CD4-positive, alpha-beta T cell treated with Interleukin-4 for 1 hour (primary cell): ENCODE measurements around the gene ADAMTS16.

Experiments used
- DNase-seq, 2 donors: peaks; one replicate each; pipeline ENCODE4 v3.0.0-alpha.2; 2020 to 2022

The ADAMTS16 gene

DNA sequence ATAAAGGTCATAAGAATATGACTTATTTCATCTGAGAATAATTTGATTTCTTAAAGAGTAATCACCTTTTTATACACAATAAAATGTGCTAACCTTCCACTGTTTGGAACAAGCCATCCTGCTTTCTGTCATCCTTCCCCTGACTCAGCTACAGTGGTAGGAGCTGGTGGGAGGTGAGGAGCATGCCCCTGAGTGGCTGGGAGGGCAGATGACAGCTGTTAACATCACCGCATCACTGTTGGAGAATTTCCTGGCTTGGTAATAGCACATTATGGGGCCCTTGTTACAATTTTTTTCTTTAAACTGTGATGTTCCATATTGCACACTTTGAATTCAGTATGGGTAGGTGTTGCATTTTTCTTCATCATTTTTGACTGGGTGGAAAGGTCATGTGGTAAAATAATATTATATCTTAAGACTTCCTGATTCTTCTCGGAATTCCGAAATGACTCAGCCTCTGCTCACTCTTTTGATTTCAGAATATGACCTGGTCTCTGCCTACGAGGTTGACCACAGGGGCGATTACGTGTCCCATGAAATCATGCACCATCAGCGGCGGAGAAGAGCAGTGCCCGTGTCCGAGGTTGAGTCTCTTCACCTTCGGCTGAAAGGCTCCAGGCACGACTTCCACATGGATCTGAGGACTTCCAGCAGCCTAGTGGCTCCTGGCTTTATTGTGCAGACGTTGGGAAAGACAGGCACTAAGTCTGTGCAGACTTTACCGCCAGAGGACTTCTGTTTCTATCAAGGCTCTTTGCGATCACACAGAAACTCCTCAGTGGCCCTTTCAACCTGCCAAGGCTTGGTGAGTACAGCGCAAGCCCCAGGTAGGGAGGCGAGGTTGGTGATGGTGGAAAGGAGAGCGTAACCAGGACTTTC is 5.8 kb downstream of the ADAMTS16 start:
- DNase-seq, result no peak

DNA sequence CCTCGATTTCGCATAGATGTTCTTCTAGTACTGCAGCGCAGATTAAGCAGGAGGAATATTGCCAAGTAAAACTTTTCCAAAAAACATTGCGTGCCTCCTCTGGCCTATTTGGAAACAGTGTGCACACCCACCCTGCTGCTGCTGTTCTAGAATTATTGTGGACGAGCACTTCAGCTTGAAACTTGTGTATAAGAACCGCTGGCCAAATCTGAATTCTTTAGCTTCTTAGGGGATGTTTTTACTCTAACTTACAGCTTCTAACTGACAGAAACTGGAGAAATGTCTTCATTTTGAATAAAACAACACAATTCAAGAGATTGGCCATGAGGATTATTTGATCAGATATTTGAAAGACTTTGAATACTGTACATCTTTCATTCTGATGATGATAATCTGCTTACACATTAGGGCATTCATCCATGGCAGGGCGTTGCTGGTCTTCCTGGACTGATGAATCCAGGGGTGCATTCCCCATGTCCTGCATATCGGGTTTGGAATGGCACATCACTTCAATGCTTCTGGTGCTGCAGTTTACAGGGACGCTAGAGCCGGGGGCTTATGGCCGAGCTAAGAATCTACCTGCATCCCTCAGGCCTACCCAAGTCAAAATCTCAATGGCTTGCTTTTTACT is 6.5 kb downstream of the ADAMTS16 start:
- DNase-seq, result no peak

DNA sequence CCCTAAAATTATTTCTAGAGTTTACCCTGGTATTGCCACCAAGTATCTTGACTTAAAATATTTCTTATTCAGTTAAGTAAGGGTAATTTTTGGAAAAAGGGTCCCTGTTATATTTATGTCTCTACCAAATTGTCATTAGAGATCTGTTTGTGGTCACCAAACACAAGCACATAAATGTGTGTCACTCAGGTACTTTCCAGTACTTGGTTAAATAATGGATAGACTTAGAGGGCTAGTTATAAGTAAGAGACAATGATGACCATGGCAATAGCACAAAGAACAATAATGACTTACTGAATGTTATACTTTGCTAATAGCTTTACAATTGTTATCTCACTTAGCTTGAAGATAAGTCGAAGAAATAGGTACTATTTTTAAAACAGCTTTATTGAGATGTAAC is 9.0 kb downstream of the ADAMTS16 start:
- no peak for DNase-seq

DNA sequence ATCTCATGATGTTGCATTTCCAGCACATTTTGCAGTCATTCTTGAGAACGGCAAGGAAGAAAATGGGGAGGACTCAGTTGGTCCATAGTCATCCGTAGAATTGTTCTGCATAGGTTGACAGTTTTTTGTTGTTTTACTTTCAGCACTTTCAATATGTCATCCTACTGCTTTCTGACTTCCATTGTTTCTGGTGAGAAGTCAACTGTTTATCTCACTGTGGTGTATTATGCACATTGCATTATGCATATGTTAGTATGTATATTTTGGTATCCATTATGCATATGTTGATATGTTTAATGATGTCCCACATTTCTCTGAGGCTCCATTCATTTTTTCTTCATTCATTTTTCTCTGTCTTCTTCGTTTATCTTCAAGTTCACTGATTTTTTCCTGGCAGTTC is 10.5 kb downstream of the ADAMTS16 start:
- no peak for DNase-seq

DNA sequence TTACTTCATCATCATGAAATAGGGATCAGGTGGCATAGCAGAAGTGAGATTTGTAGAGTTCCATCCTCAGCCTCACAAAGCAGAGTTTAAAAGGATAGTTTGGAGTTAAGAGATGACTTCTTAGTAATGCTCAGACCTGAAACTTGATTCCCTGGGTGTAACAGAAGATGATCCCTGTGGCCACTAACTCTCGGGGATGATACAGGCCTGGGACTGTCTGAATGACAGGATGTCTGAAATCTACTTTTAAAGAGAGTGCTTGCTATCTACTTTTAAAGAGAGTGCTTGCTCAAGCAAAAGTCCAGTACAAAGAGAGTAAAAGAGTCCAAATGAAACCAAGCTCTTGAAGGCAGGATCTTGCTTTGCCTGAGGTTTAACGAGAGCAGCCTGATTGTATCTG is 14.6 kb downstream of the ADAMTS16 start:
- DNase-seq, result no peak

DNA sequence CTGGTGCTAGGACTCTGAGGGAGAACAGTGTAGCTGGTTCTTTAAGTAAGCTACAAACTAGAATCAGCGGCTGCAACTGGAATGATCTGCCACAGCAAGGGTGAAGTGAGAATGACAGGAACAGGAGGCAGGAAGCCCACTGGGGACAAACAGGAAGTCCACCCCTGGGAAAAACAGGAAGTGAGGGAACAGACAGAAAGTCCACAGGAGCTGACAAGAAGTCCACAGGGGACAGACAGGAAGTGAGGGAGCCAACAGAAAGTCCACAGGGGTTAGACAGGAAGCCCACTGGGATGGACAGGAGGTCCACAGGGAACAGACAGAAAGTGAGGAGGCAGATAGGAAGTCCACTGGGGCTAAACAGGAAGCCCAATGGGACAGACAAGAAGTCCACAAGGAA is 15.5 kb downstream of the ADAMTS16 start:
- no peak for DNase-seq

DNA sequence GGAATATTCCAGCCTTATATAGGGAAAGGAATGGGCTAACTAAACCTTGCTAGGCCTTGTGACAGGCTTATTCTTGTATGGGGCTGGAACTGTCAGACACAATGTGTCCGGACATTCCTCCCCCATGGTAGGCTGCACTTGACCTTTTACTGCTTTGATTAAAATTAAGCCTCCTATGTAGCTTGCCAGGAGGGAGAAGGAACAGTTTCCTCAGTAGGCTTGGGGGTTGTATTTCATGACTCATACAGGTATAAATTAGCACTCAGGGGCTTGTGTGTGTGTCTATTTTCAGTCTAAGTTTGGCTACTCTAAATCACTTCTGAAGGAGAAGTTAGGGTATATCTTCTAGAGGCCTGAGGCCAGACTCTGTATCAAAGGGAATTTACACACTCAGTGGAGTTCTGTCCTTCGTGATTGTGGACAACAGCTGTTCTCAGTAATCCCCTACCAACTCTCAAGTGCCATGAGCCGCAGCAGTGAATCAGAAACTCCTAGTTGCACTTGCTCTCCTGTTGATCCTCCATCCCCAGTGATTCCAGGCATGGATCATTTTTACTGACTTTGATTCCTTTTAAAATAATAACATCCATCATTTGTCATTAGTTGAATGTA is 16.4 kb downstream of the ADAMTS16 start:
- no peak for DNase-seq

DNA sequence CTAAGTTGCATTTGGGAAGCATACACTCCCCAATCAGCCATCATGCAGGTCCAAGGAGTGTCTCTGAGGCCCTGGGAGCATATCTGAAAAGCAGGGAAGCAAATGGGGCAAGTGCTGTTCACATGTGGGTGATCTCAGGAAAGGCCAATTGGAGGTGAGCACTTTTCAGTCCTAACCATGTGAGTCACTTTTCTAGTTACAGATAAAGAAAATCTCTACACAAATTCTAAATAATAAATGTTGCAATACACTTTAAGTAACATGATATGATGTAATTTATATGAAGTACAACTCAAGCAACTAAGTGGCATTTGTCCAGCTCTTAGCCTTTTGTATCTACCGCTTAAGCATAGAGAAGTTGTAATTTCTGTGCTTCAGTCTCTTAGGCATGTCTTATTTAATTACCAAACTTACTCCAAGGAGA is 18.4 kb downstream of the ADAMTS16 start:
- no peak for DNase-seq

DNA sequence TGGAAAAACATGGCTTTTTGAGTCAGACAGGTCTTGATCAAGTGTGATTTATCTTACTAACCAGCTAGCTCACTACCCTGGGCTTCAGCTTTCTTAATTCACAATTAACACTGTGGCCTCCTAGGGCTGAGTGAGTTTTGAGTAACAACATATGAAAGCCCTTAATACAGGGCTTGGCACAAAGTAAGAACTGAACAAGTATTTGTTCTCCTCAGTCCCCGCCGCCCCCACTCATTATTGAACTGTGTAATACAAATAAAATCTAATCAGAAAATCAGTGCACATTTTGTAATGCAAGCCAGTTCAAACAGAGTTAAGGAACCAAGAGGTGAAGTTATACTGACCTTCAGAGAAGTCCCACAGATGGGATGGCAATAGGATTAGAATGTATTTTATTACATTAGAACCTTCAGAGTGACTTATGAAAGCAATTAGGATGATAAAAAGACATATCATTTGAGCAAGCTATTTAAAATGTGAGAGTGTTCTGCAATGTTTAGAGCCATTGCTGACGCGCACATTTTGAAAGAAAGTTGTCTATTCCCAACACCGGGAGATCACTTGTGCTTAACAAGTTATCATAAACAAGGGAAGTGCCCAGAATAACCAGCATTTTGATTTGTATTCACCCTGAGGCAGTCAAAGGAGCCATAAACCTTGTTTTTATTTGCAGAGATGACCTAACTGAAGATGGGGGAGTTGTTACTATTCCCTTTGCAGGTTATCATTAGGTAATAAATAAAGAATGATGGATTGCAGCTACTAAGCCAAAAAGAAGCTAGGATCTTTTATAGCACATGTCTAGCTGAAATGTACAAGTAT is 19.4 kb downstream of the ADAMTS16 start:
- DNase-seq, result no peak

DNA sequence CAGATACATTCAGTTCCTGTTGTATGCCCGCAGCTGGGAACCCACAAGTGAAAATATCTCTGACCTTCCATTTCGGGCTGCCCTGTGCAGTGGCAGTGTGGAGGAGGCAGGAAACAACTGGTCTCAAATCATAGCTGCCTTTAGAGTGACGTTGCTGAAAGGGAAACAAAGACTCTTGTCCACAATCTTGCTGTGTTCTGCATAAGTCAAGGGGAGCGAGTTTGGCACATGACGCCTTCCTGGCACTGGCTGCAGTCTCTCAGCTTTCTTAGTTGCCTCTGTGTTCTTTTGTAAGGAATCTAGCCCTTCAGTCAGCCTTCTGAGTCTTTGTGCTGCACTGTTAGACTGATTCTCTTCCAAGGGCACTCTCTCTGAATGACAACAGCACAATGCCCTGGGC is 24.0 kb downstream of the ADAMTS16 start:
- no peak for DNase-seq

DNA sequence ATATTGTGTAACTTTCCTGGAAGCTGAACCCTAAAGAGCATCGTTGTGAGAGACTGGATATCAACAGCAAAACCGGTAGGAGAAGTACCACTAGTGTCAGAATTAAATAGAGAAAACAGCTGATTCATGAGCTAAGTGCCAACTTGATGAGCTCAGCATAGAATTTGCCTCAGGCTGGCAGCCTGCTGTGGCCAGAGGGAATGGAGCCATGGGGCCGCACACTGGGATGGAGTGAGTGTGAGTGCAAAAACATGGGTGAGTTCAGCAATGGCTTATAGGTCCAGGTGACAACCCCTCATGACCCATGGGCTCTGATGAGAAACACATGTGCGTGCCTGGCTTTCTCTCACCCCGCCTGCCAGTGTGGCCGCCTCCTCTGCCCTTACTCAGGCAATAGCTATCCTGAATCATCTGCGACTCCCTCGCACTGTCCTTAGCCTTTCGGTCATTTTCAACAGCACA is 25.4 kb downstream of the ADAMTS16 start:
- no peak for DNase-seq

DNA sequence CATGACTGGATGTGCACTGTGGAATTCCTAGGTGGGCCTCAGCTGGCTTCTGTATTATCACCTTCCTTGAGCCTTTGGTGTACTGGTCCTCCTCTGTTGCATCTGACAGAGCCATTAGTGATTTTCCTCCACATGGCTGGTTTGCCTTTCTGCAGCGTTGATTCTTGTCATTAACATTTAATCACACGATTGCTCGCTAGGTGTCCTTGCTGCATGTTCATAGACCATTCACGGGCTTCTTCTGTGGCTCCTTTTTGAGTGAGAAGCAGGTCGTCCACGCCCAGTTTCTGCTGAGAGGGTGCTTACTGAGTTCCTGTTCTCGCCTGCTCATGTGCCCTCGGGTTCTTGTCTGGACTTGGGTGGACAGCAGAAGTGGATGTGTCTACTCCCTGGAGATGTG is 29.3 kb downstream of the ADAMTS16 start:
- DNase-seq, result no peak

DNA sequence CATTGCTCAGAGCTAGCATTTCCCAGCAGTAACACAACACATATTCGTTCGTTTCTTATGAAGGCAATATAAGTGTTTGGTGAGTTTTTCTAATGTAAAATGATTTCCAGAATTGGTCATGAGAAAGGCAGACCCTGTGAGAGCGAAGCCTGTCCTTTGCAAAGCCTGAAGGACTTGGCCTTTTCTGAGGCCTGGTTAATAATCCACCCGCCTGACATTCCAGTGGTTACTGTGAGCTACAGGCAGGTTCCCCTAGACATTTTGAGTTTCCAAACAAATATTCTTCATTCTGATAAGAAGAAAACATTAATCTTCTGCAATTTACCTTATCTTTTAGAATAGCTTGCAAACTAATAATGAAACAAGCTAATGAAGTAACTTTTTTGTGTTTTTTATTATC is 38.0 kb downstream of the ADAMTS16 start:
- DNase-seq, result no peak

DNA sequence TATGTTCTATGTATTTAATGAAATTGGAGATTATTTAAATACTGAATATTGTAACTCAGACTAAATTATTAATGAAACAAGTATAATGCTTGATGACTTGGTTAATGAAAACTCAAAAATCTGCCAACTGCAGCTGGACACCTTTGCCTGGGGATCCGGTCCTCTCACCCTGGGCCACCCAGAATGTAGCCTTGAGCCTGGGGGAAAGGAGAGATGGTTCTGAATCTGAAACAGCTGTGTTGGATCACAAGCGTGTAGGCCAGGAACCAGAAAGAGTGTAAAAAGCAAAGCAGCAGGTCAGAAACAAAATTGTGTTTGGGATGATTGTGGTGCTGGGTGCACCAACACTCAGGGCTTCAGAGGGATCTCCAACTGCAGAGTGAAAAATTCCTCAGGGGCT is 38.5 kb downstream of the ADAMTS16 start:
- DNase-seq, result no peak

DNA sequence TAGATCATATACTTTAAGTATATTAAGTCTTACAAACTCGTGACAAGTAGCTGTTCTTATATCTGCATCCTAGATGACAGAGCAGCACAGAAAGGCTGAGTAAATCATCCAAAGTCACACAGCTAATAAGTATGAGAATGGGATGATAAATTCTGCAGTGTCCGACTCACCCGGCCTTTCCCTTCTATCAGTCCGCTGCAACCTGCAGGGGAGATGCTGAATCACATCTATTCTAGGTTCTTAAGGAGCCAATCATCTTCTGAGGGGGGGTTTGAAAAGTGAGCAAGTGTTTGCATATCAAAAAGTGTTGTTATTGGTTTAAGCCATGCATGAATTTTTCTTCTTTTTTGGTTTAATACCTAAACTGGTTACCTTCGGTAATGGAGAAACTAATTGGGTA is 38.9 kb downstream of the ADAMTS16 start:
- no peak for DNase-seq

DNA sequence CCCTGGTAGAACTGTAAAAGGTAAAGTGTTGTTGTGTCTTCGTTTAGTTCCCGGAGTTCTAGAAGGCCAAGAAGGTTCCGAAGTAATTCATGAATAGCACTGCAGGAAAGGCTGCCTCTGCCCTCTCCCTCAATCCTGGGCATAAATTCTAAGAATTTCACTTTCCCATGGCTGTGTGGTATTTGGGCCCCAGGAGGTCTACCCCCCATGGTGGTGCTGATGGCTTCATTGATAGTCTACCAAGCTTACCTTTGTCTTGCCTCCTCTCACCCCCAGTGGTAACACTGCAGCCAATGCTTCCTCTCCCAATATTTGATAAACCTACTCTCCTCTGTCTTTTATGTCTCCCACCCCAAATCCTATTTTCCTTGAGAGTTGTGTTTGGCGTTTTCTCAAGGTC is 39.5 kb downstream of the ADAMTS16 start:
- no peak for DNase-seq

DNA sequence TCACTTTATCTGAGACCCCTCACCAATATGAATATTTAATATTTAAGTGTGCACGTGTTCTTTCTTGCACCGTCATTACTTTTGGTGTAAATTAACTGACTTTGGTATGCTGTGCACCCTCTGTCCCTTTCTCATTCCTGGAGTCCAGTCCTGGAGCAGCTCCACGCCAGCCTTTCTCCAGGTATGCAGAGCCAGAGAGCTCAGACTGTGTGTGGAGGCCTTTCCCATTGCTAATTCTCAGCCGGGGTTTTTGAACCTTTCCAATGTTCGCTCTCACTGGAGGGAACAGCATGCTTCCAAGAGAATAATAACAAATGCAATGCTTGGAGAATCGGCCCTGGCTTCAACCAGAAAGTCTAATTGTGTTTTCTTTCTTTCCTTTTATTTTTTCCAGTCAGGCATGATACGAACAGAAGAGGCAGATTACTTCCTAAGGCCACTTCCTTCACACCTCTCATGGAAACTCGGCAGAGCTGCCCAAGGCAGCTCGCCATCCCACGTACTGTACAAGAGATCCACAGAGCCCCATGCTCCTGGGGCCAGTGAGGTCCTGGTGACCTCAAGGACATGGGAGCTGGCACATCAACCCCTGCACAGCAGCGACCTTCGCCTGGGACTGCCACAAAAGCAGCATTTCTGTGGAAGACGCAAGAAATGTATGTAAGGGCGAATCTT is 41.7 kb downstream of the ADAMTS16 start:
- no peak for DNase-seq

DNA sequence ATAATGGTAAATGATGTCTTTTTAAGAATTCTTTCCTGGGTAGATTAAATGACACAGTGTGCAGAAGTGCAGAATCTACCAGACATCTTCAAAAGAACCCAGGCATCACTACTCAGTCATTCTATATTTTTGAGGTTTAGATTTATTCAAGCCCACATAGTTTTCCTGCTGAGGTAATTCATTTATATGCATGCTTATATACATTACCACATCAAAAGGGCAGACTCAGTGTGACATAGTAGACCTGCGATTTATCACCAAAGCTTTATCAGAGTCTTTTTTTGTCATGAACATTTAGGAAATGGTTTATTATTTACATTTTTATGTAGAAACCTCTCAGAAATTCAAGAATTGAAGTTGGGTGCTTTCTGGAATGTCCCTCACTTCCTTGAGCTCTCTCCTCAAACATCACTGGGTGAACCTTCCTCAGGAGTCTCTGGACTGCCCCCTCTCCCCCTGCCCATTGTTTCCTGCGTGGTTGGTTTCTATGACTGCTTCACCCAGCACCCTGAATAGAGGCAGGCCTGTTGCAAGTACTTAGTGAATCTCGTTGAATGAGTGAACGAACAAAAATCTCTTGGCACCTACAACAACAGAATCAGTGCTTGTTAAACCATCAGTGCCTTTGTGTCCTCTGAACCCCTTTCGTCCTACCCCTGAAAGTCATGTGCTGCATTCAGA is 42.5 kb downstream of the ADAMTS16 start:
- no peak for DNase-seq

DNA sequence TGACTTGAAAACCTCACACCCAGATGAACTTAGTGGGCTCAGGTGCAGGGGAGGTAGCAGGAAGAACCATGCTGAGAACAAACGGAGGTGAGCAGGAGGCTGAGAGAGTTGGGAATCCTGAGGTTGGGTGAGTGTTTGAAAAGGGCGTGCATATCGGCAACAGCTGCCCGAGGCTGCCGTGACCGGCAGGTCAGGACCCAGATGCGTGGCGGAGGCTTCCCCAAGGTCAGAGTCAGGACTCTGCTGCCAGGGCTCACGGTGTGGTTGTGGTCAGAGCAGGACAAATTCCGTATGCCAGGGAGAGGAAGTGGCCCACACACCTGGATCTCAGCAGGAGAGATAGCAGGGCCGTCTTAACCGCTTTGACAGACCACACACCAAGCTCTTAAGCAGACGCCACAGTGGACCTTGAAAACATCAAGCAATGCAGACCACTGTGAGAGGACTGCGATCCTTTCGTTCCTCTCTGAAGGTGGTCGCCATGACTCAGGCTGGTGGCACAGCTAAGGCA is 43.1 kb downstream of the ADAMTS16 start:
- DNase-seq, result no peak

DNA sequence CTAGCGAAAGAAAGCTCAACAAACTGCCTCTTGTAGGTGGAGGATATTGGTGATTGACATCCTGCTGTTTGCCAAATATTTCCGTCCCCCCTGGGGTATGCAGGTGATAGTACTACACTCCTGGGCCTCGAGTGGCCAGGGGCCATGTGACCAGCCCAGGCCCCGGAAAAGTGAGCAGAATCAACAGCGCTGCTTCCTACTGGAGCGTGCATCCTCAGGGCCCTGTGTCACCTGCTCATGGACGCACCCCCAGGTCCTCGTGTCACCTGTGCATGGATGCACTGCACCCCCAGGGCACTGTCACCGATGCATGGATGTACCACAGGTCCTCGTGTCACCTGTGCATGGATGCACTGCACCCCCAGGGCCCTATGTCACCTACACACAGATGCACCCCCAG is 43.8 kb downstream of the ADAMTS16 start:
- no peak for DNase-seq

DNA sequence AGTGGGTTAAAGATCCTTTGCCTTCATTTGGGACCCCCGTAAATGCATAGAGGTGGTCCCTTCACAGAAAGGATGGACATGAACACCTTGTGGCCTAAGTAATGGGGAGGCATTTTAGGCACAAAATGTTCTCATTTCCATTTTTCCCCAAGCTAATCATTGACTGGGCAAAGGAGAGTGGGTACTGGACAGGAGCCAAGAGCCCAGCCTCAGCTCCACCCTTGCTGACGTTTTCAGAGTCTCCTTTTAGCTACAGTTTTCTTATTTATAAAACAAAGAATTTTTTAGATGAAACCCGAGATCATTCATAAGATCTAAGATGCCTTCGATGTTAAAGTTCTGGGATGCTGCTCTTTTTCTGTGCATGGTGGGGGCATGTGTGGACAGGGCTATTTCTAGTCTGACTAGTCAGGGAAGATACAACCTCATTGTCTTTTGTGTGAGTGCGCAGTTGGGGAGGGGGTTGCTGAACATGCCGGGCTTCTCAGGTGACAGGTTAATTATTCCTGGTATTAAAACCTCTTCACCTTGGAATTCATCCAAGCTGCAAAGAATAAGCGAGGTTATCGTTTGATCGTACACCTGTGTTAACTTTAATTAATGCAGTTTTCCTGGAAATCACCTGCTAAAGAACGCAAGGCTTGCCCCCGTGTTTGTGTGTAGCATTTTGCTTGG is 48.4 kb downstream of the ADAMTS16 start:
- DNase-seq, result no peak
